Measurements from ENCODE around the gene AQP3. TPM values are rescaled to one million over a fixed set of nuclear protein-coding genes. Genes with fewer than 3 reads are reported as not detected.
"Not testable (repeated sequence)": the region's sequence is repeated elsewhere in the genome, so short reads cannot be mapped to it uniquely, and the experiment has no call there.

AQP3 gene
- total and polyA plus RNA-seq, 7 donors: 1.6 to 13.6 (median 4.4) TPM

GRCh38 chr9:33393581-33393980 lies 53.8 kb downstream of the AQP3 start:
- H3K4me3 ChIP-seq: no peak overlapping the region
- peaks cover 0 to 14% (median 12%) of the 10 kb centered on the region in 4 donors for H3K4me1 ChIP-seq
- no peak for DNase-seq
- peak overlapping the region in 1 of 4 donors; percentile 32 for H3K27ac ChIP-seq
- H3K36me3 ChIP-seq: no peaks in the 10 kb centered on the region
- WGBS, 2 donors: 62 to 76% methylated on average over 11 of the region's 11 CpGs
- no peaks in the 10 kb centered on the region for H3K9me3 ChIP-seq
- H3K27me3 ChIP-seq: no peaks in the 10 kb centered on the region
- intact Hi-C loops (cut with DNase I): no loop called here
- TF ChIP-seq POLR2A (IDR thresholded peaks at IDR 0.05) (no peak), EP300 (IDR thresholded peaks at IDR 0.05) (no peak), POLR2AphosphoS5 (IDR thresholded peaks at IDR 0.05) (no peak), CTCF (IDR thresholded peaks at IDR 0.05) (no peak)

GRCh38 chr9:33392591-33393021 lies 54.8 kb downstream of the AQP3 start:
- Histone ChIP-seq H3K27ac (peak overlapping the region in 1 of 4 donors; percentile 78), H3K4me1 (peaks cover 0 to 14% (median 12%) of the 10 kb centered on the region in 4 donors)
- intact Hi-C loops (cut with DNase I); DNase-seq; H3K27me3 ChIP-seq; H3K36me3 ChIP-seq; H3K9me3 ChIP-seq; H3K4me3 ChIP-seq: not testable (repeated sequence)
- WGBS, 2 donors: 20 to 66% methylated on average over 7 of the region's 7 CpGs

Small RNA genes within 50 kb of the gene (small RNA-seq; reads per million reads assigned to genes)
- 0 reads per million in 3 donors for gene AL356218.2
- 0 reads per million in 3 donors for gene MIR6851

Other genes with a start within 250 kb of the AQP3 start
- not detected for gene SPINK4, start 207.4 kb downstream of the AQP3 start, total RNA-seq
- 1,000 to 10,000 TPM in 1 of 3 donors, 100 to 1,000 TPM in 1, 10 to 100 TPM in 1; 26.4 to 1,105 (median 121) TPM for gene SPINK4, start 207.4 kb downstream of the AQP3 start, polyA plus RNA-seq
- gene BAG1, start 182.9 kb downstream of the AQP3 start, total RNA-seq: 100 to 1,000 TPM in 3 of 4 donors, 10 to 100 TPM in 1; 93.3 to 164 (median 135) TPM
- 100 to 1,000 TPM; 105 to 243 (median 198) TPM for gene BAG1, start 182.9 kb downstream of the AQP3 start, polyA plus RNA-seq
- gene CHMP5, start 182.5 kb downstream of the AQP3 start, total RNA-seq: 10 to 100 TPM; 54.6 to 79.6 (median 64.3) TPM
- 100 to 1,000 TPM in 2 of 3 donors, 10 to 100 TPM in 1; 80.6 to 307 (median 183) TPM for gene CHMP5, start 182.5 kb downstream of the AQP3 start, polyA plus RNA-seq
- gene NFX1, start 157.1 kb downstream of the AQP3 start, total RNA-seq: 10 to 100 TPM; 34.3 to 40.7 (median 38.6) TPM
- 10 to 100 TPM; 15.7 to 18.6 (median 17.7) TPM for gene NFX1, start 157.1 kb downstream of the AQP3 start, polyA plus RNA-seq
- 1 to 10 TPM in 2 of 4 donors, under 1 TPM in 1, not detected in 1; 0.33 to 8.6 (median 2.8) TPM for gene AQP7, start 45.0 kb downstream of the AQP3 start, total RNA-seq
- gene AQP7, start 45.0 kb downstream of the AQP3 start, polyA plus RNA-seq: 10 to 100 TPM in 1 of 3 donors, 1 to 10 TPM in 2; 2.4 to 14.6 (median 8.6) TPM
- 10 to 100 TPM in 2 of 4 donors, 1 to 10 TPM in 2; 8.2 to 17.2 (median 10.3) TPM for gene NOL6, start 26.3 kb upstream of the AQP3 start, total RNA-seq
- 10 to 100 TPM in 1 of 3 donors, 1 to 10 TPM in 2; 5.5 to 23.6 (median 7.8) TPM for gene NOL6, start 26.3 kb upstream of the AQP3 start, polyA plus RNA-seq
- gene ANKRD18B, start 76.7 kb upstream of the AQP3 start, total RNA-seq: under 1 TPM in 1 of 4 donors, not detected in 3; under 0.01 TPM
- gene ANKRD18B, start 76.7 kb upstream of the AQP3 start, polyA plus RNA-seq: under 1 TPM in 1 of 3 donors, not detected in 2; 0.60 TPM